ENCODE data around the gene CYP26A1.

CYP26A1 gene

DNA sequence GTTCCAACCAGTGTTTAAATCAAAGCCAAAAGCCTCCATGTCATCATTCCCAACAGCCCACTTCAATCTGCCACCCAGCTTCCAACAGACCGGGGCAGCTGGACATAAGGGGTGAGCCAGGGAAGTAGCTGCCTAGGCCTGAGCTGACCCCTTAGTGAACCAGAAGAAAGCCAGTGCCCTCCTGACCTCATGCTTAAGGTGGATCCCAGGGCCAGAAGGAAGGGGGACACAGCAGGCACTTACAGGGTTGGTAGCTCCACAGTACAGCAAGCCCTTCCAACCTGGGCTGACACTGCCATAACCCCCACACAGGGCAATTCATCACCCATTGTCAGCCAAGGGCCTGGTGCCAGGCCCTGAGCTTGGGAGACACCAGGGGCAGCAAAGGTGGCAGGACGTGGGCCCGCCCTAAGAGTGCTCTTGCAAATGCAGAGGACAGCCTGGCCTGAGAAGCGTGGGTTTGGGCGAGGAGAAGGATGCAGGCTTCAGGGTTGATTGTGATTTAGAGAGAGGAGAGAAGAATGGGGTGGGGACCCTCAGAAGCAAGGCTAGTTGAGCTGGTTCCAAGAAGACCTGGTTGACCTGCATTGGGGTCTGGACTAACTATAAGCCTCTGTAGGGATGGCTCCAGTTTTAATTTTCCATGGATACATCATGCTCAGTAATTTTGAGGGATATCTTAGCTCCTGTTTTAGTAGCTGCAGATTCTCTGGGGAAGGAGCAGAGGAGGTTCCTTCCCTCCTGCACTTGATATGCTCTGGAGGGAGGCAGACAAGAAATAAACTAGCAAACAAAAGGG, 3.1 kb upstream of the CYP26A1 start:
- TF ChIP-seq, protein P1, sequence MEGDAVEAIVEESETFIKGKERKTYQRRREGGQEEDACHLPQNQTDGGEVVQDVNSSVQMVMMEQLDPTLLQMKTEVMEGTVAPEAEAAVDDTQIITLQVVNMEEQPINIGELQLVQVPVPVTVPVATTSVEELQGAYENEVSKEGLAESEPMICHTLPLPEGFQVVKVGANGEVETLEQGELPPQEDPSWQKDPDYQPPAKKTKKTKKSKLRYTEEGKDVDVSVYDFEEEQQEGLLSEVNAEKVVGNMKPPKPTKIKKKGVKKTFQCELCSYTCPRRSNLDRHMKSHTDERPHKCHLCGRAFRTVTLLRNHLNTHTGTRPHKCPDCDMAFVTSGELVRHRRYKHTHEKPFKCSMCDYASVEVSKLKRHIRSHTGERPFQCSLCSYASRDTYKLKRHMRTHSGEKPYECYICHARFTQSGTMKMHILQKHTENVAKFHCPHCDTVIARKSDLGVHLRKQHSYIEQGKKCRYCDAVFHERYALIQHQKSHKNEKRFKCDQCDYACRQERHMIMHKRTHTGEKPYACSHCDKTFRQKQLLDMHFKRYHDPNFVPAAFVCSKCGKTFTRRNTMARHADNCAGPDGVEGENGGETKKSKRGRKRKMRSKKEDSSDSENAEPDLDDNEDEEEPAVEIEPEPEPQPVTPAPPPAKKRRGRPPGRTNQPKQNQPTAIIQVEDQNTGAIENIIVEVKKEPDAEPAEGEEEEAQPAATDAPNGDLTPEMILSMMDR (IDR thresholded peaks at IDR 0.05; ENCODE audit: borderline replicate concordance, extremely low read depth, low read length, poor library complexity, severe bottlenecking): no peak
- no peak for TF ChIP-seq EZH2 (IDR thresholded peaks at IDR 0.05; ENCODE audit: borderline replicate concordance, low read depth, low read length, severe bottlenecking)
- no peak overlapping the region for H3K4me2 ChIP-seq (ENCODE audit: insufficient read depth, low read length)
- ATAC-seq (ENCODE audit: insufficient read depth, low read depth) (no peak), DNase-seq (no peak)
- no peaks in the 10 kb centered on the region for H3K9me3 ChIP-seq (ENCODE audit: insufficient read depth, low read length, severe bottlenecking)
- no peak overlapping the region for H3K4me3 ChIP-seq (ENCODE audit: low read depth in 1 of 2, low read length in 2 of 2)
- H2AFZ ChIP-seq (ENCODE audit: low read depth, low read length): no peak overlapping the region
- H3K36me3 ChIP-seq (ENCODE audit: insufficient read depth, low read length): no peaks in the 10 kb centered on the region
- H3K27ac ChIP-seq (ENCODE audit: low read length): no peak overlapping the region
- no peak overlapping the region for H3K9ac ChIP-seq (ENCODE audit: low read depth, low read length)
- no peaks in the 10 kb centered on the region for H3K4me1 ChIP-seq (ENCODE audit: insufficient read depth, low read length)
- no peaks in the 10 kb centered on the region for H3K79me2 ChIP-seq (ENCODE audit: insufficient read depth, low read length)
- H3K27me3 ChIP-seq (ENCODE audit: insufficient read depth, low read length, poor library complexity): peaks cover 4% of the 10 kb centered on the region
- H4K20me1 ChIP-seq (ENCODE audit: insufficient read depth, low read length): no peaks in the 10 kb centered on the region

DNA sequence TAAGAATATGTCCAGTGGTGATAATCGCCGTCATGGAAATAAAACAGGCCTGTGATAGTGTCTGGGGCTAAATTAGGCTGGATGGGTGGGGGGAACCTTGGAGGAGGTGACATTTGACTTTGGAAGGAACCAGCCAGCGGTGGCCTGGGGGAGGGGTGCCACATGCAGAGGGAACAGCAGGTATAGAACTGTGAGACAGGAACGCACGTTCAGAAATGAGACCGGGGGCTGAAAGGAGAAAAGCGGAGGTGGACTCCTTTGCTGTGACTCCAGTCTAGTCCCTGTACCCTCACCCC, 2.6 kb upstream of the CYP26A1 start:
- Histone ChIP-seq H3K9ac (ENCODE audit: low read depth, low read length) (no peak overlapping the region), H3K27ac (ENCODE audit: low read length) (no peak overlapping the region), H3K27me3 (ENCODE audit: insufficient read depth, low read length, poor library complexity) (peaks cover 8% of the 10 kb centered on the region), H3K4me3 (ENCODE audit: low read depth in 1 of 2, low read length in 2 of 2) (no peak overlapping the region), H3K4me1 (ENCODE audit: insufficient read depth, low read length) (no peaks in the 10 kb centered on the region), H4K20me1 (ENCODE audit: insufficient read depth, low read length) (no peaks in the 10 kb centered on the region), H3K79me2 (ENCODE audit: insufficient read depth, low read length) (no peaks in the 10 kb centered on the region), H3K9me3 (ENCODE audit: insufficient read depth, low read length, severe bottlenecking) (no peaks in the 10 kb centered on the region), H3K36me3 (ENCODE audit: insufficient read depth, low read length) (no peaks in the 10 kb centered on the region), H2AFZ (ENCODE audit: low read depth, low read length) (no peak overlapping the region), H3K4me2 (ENCODE audit: insufficient read depth, low read length) (no peak overlapping the region)
- DNase-seq: no peak
- ATAC-seq (ENCODE audit: insufficient read depth, low read depth): no peak
- TF ChIP-seq EZH2 (IDR thresholded peaks at IDR 0.05; ENCODE audit: borderline replicate concordance, low read depth, low read length, severe bottlenecking): no peak
- TF ChIP-seq, protein P1 (IDR thresholded peaks at IDR 0.05; ENCODE audit: borderline replicate concordance, extremely low read depth, low read length, poor library complexity, severe bottlenecking): no peak

DNA sequence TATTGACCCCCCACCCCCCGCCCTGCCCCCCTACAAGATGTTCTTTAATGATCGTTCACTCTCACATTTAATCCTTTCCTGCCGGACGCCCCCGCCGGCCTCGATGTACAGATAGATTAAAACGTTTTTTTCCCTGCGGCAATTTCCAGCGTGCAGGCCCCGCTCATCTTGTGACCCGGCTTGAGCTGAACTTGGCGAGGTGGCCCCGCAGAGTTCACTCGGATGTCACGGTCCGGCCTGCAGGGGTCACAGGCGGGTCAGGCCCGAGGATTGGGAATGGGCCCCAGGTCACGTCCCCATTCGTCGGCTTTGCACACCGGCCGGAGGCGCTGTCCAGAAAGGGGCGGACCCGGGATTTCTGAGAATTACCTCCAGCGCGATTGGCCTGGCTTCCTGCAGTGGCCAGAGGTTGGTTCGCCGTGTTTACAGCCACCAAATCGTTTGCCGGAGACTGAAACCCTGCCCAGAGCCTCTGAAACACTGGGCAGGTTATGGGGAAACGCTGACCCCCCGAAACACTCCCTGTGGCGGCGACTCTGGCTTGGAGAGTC, 1.9 kb upstream of the CYP26A1 start:
- Histone ChIP-seq H2AFZ (ENCODE audit: low read depth, low read length) (no peak overlapping the region), H3K9ac (ENCODE audit: low read depth, low read length) (no peak overlapping the region), H3K36me3 (ENCODE audit: insufficient read depth, low read length) (no peaks in the 10 kb centered on the region), H3K4me2 (ENCODE audit: insufficient read depth, low read length) (no peak overlapping the region), H3K9me3 (ENCODE audit: insufficient read depth, low read length, severe bottlenecking) (no peaks in the 10 kb centered on the region), H4K20me1 (ENCODE audit: insufficient read depth, low read length) (no peaks in the 10 kb centered on the region), H3K27ac (ENCODE audit: low read length) (no peak overlapping the region), H3K79me2 (ENCODE audit: insufficient read depth, low read length) (no peaks in the 10 kb centered on the region), H3K27me3 (ENCODE audit: insufficient read depth, low read length, poor library complexity) (peaks cover 8% of the 10 kb centered on the region), H3K4me3 (ENCODE audit: low read depth in 1 of 2, low read length in 2 of 2) (no peak overlapping the region), H3K4me1 (ENCODE audit: insufficient read depth, low read length) (no peaks in the 10 kb centered on the region)
- ATAC-seq (ENCODE audit: insufficient read depth, low read depth): no peak
- DNase-seq: no peak
- TF ChIP-seq EZH2 (IDR thresholded peaks at IDR 0.05; ENCODE audit: borderline replicate concordance, low read depth, low read length, severe bottlenecking): no peak

DNA sequence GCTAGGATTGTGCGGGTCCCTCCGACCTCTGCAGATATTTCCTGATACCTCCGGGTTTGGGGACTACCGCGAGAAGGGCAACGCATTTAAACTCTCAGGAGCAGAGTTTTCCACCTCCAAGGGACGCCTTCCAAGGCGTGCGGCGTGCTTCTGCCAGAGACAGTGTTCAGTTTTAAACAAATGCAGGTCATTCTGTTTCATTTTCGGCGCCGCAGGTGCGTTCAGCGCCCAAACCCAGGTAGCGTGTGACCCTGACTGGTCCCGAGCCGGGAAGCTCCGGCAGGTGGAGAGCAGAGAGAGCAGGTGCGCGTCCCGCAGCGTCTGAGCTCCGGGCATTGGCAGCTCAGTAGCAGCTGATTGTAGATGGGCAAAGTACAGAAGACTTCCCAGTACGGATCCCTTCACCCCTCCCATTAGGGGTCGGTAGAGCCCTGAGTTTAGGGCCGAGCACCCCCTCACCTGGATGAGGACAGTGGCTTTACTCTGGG, 1.4 kb upstream of the CYP26A1 start:
- no peak overlapping the region for H3K9ac ChIP-seq (ENCODE audit: low read depth, low read length)
- H2AFZ ChIP-seq (ENCODE audit: low read depth, low read length): no peak overlapping the region
- no peak overlapping the region for H3K27ac ChIP-seq (ENCODE audit: low read length)
- no peak for TF ChIP-seq EZH2 (IDR thresholded peaks at IDR 0.05; ENCODE audit: borderline replicate concordance, low read depth, low read length, severe bottlenecking)
- TF ChIP-seq, protein P1 (IDR thresholded peaks at IDR 0.05; ENCODE audit: borderline replicate concordance, extremely low read depth, low read length, poor library complexity, severe bottlenecking): no peak
- no peak for ATAC-seq (ENCODE audit: insufficient read depth, low read depth)
- H3K4me2 ChIP-seq (ENCODE audit: insufficient read depth, low read length): no peak overlapping the region
- peaks cover 8% of the 10 kb centered on the region for H3K27me3 ChIP-seq (ENCODE audit: insufficient read depth, low read length, poor library complexity)
- no peak overlapping the region for H3K4me3 ChIP-seq (ENCODE audit: low read depth in 1 of 2, low read length in 2 of 2)
- no peak for DNase-seq
- H3K79me2 ChIP-seq (ENCODE audit: insufficient read depth, low read length): no peaks in the 10 kb centered on the region
- H4K20me1 ChIP-seq (ENCODE audit: insufficient read depth, low read length): no peaks in the 10 kb centered on the region
- no peaks in the 10 kb centered on the region for H3K9me3 ChIP-seq (ENCODE audit: insufficient read depth, low read length, severe bottlenecking)
- no peaks in the 10 kb centered on the region for H3K36me3 ChIP-seq (ENCODE audit: insufficient read depth, low read length)
- no peaks in the 10 kb centered on the region for H3K4me1 ChIP-seq (ENCODE audit: insufficient read depth, low read length)
